ENCODE measurements around the gene HIPK2. TPM values are rescaled to one million over a fixed set of nuclear protein-coding genes. Genes with fewer than 3 reads are reported as not detected.

Gene HIPK2
- total and polyA plus RNA-seq, 7 donors = 2.4 to 15.7 (median 7.9) TPM

DNA sequence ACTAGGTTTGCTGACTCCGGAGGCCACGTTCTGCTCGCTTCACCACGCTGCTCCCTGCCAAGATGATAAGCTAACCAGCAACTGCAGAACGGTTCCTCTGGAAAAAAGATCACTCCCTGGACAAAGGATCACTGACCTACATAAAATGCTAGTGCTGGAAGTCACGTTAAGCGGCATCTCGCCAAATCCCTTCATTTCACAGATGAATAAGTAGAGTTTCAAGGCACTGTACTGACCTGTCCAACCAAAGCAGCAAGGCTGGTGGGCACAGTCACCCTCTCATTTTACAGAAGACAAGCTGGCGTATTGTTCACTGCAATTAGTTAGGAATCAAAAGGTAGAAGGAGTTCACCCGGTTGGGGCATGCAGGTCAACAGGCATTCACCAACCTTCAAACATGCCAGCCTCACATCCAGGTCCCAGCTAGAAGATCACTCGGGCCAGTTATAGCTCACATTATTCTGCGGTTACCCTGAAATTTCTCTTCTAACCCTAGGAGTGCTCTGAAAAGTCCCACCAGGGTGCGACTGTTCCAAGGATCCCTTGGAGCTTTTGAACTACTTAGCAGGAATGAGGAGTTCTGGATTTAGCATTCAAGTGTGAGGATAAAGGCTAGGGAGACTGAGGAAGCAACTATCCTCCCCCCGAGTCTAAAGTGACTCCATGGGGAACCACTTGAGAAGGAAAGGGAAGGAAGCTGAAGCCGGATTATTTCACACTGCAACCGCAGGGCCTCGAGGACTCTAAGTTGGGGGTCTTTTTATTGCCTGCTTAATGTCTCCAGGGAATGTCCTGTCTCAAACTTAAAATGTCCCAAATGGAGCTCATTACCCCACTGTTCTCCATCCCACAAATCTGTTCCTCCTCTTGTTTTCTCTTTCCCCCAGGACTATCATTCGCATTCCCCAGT, 32.8 kb downstream of the HIPK2 start:
- TF ChIP-seq EP300 (IDR thresholded peaks at IDR 0.05) = no peak
- TF ChIP-seq CTCF (IDR thresholded peaks at IDR 0.05) = no peak
- TF ChIP-seq POLR2A (IDR thresholded peaks at IDR 0.05) = no peak
- no peak for TF ChIP-seq POLR2AphosphoS5 (IDR thresholded peaks at IDR 0.05)
- WGBS, 2 donors = 90 to 93% methylated on average over 18 of the region's 18 CpGs
- no peak for DNase-seq
- Histone ChIP-seq H3K36me3 (no peaks in the 10 kb centered on the region), H3K9me3 (no peaks in the 10 kb centered on the region), H3K27me3 (no peaks in the 10 kb centered on the region), H3K4me3 (no peak overlapping the region), H3K27ac (no peak overlapping the region), H3K4me1 (peaks cover 0 to 35% (median 29%) of the 10 kb centered on the region in 4 donors)
- intact Hi-C loops (cut with DNase I) = no loop called here

DNA sequence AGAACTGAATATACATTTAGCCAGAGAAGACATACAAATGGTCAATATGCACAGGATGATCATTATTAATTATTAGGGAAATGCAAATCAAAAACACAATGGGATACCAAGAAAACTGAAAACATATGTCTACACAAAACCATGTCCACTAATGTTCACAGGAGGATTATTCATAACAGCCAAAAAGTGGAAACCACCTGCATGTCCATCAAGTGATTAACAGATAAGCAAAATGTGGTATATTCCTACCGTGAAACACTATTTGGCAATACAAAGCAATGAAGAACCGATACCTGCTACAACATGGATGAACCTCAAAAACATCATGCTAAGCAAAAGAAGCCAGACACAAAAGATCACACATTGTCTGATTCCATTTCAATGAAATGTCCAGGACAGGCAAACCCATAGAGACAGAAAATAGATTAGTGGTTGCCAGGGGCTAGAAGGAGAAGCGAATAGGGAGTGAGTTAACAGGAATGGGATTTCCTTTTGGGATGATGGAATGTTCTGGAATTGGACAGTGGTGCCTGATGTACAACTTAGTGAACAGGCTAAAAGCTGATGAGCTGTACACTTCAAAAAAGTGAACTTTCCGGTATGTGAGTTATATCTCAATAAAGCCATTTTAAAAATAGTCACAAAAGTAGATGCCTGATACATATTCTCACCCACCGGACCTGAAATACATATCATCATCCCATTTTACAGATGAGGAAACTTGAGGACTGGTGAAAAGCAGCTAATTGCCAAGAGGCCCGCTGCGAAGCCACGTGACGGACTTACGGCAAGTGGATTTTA, 33.6 kb downstream of the HIPK2 start:
- no peak for TF ChIP-seq EP300 (IDR thresholded peaks at IDR 0.05)
- Histone ChIP-seq H3K4me1 (peaks cover 0 to 40% (median 30%) of the 10 kb centered on the region in 4 donors), H3K36me3 (no peaks in the 10 kb centered on the region), H3K27me3 (no peaks in the 10 kb centered on the region), H3K9me3 (no peaks in the 10 kb centered on the region), H3K27ac (no peak overlapping the region), H3K4me3 (no peak overlapping the region)
- WGBS, 2 donors = 96 to 97% methylated on average over 10 of the region's 10 CpGs
- DNase-seq = no peak
- intact Hi-C loops (cut with DNase I) = no loop called here

DNA sequence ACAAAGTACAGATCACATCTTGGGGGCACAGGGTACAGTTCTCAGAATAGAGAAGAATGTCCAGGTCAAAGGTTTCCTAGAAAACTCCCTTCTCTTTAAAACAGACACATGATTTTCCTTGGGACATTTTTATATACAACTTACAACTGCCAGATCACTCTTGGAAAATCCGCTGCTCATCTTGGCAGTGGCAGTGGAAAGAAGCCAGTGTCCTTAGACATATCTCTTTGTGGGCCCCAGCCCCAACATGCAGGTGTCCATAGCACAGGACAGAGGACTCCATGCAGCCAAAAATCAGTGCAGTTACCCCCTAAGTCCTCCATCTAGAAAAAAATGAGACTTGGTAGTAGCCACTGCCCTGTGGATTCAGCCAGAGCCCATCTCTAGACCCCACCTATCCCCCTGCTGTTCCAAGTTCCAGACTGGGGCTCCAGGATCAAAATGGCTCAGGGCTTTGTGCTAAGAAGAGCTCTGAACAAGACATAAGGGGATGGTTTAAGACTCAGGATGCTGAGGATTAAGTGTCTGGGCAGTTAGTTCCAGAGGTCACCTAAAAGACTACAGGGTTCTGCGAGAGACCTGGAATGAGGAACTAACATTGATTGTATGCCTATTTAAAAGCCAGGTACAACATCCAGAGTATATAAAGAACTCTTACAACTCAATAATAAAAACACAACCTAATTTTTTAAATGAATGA, 34.4 kb downstream of the HIPK2 start:
- no peaks in the 10 kb centered on the region for H3K9me3 ChIP-seq
- no peak for TF ChIP-seq EP300 (IDR thresholded peaks at IDR 0.05)
- TF ChIP-seq CTCF (IDR thresholded peaks at IDR 0.05) = no peak
- no peak for TF ChIP-seq POLR2AphosphoS5 (IDR thresholded peaks at IDR 0.05)
- TF ChIP-seq POLR2A (IDR thresholded peaks at IDR 0.05) = no peak
- no peaks in the 10 kb centered on the region for H3K27me3 ChIP-seq
- peaks cover 0 to 40% (median 32%) of the 10 kb centered on the region in 4 donors for H3K4me1 ChIP-seq
- intact Hi-C loops (cut with DNase I) = no loop called here
- no peak for DNase-seq
- H3K27ac ChIP-seq = no peak overlapping the region
- no peak overlapping the region for H3K4me3 ChIP-seq
- WGBS, 2 donors = 56 to 79% methylated on average over 2 of the region's 2 CpGs
- H3K36me3 ChIP-seq = no peaks in the 10 kb centered on the region

DNA sequence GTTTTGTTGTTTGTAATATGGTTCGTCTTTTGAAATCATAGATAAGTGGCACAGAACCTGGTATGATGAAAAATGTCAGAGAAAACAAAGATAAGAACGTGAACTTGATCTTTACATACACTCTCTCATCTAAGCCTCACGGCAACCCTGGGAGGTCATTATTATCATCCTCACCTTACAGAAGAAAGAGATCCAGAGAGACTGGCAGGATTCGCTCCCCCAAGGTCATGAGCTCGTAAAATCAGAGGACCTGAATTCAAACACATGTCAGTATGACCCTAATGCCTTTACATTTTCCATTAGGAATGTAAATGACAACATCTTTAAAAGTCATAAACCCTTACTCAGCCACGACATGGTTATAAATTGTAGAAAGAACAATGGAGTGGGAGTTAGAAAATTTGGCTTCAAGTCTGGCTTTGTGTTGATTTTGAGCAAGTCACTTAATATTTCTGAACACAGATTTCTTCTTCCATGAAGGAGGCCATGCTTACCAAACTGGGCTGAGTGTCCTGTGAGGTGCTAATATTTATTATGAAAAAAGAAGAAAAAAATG, 35.9 kb downstream of the HIPK2 start:
- Histone ChIP-seq H3K4me3 (no peak overlapping the region), H3K27ac (no peak overlapping the region), H3K4me1 (peaks cover 0 to 50% (median 44%) of the 10 kb centered on the region in 4 donors), H3K9me3 (no peaks in the 10 kb centered on the region), H3K27me3 (no peaks in the 10 kb centered on the region), H3K36me3 (no peaks in the 10 kb centered on the region)
- no peak for DNase-seq
- intact Hi-C loops (cut with DNase I) = no loop called here
- no peak for TF ChIP-seq CTCF (IDR thresholded peaks at IDR 0.05)
- no peak for TF ChIP-seq POLR2AphosphoS5 (IDR thresholded peaks at IDR 0.05)
- no peak for TF ChIP-seq EP300 (IDR thresholded peaks at IDR 0.05)
- no peak for TF ChIP-seq POLR2A (IDR thresholded peaks at IDR 0.05)
- 69 to 87% methylated on average over 6 of the region's 6 CpGs for WGBS, 2 donors
